Mesenteric fat pad (tissue), 1 donor: ENCODE measurements around the gene SLC25A17. TPM values are rescaled to one million over a fixed set of nuclear protein-coding genes. Genes with fewer than 3 reads are reported as not detected.
A peak's percentile ranks its signal among the peaks of the same experiment; 100 is the strongest.
"Not testable (repeated sequence)": the region's sequence is repeated elsewhere in the genome, so short reads cannot be mapped to it uniquely, and the experiment has no call there.

Source experiments
- DNase-seq: peaks from one replicate; pipeline ENCODE4 v3.0.0-alpha.2; 2020; ENCODE audit warnings: low spot score
- long read RNA-seq: library from polyadenylated mRNA; unstranded; transcript quantifications from one replicate; pipeline ENCODE4 v2.0.0, GENCODE V29; 2020
- total RNA-seq: library from RNA; stranded (reverse); fragmentation: NEBNext Ultra II Directional; extraction: Animal tissue kit (Norgen Biotek cat#: 25700); gene quantifications from one replicate; pipeline ENCODE4 v1.2.1, GENCODE V29; 2021
- donor health status: DM: yes; HTN: yes; CAD: no.

Gene SLC25A17, protein sequence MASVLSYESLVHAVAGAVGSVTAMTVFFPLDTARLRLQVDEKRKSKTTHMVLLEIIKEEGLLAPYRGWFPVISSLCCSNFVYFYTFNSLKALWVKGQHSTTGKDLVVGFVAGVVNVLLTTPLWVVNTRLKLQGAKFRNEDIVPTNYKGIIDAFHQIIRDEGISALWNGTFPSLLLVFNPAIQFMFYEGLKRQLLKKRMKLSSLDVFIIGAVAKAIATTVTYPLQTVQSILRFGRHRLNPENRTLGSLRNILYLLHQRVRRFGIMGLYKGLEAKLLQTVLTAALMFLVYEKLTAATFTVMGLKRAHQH
- 15.0 TPM for total RNA-seq
- long read RNA-seq, transcript SLC25A17-210 (9 exons, 2,262 nt) = major isoform, 36 of 46 reads
- long read RNA-seq, partial matches to known transcripts = 0 of 46 reads
- long read RNA-seq, other reads (novel, unspliced or antisense) = 9 of 46 reads

GRCh38 chr22:40818747-40819598, at the start of gene SLC25A17:
SLC25A17 (minus strand) TSS chr22:40819346; CDS start chr22:40819248, 98 bp downstream.
- DNase-seq = peak; percentile 95

DNA sequence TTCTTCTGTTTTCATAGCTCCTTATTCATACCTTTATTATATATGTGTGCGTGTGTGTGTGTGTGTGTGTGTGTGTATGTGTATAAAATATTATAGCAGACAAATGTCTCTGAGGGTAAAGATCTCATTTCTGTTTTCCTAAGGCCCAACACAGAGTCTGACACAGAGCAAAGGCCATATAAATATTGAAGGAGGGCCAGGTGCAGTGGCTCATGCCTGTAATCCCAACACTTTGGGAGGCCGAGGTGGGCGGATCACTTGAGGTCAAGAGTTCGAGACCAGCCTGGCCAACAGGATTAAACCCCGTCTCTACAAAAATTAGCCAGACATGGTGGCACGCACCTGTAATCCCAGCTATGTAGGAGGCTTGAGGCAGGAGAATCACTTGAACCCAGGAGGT, 49.2 kb upstream of the SLC25A17 start:
- DNase-seq = not testable (repeated sequence)

- DNase-seq = no peak
Measured at GRCh38 chr22:40867109-40867508, 48.0 kb upstream of the SLC25A17 start.

DNA sequence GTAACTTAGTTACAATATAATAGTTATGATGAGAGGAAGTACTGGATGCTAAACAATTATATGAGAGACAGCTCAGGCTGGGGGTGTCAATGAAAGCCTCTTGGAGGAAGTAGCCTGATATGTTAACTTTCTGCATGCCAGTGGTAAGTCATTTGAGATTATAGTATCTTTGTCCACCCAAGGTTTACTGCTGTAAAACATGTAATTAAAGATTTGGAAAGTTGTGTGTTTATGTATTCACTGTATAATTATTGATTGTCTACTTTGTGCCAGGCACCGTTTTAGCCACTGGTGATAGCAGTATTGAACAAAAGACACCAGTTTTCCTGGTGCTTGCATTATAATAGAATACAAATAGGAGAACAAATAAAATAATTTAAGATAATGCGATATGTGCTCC, 43.4 kb upstream of the SLC25A17 start:
- DNase-seq = no peak

DNA sequence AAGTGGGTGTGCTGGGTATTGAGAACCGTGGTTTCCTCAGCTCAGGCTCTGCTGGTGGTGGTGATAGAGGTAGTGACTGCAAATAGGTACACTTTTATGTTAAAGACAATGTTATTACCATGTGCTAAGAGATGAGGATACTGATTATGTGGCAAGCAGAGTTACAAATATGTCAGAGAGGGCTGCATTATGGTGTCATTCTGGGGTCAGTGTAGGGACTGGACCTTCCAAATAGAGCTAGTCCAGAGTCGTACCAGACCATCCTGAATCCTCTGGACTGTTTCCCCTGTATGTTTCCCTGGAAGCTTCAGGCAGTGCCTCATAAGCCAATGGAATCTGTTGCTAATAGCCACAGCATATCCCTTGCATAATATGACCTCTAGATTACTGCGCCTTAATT, 42.9 kb upstream of the SLC25A17 start, which contains the start of gene DNAJB7:
TSS of gene DNAJB7 (minus strand) at position 101 of the 400 bp plus-strand sequence. CDS start 119 bp downstream, outside the sequence.
- no peak for DNase-seq

- DNase-seq = no peak
Measured at GRCh38 chr22:40857309-40857855, 38.2 kb upstream of the SLC25A17 start.

GRCh38 chr22:40856513-40857308, 37.6 kb upstream of the SLC25A17 start, which contains the start of the genes ST13 and XPNPEP3:
ST13 (minus strand) TSS chr22:40856639; CDS start chr22:40856540, 99 bp downstream.
XPNPEP3 (plus strand) TSS chr22:40857148; CDS start chr22:40857182, 34 bp downstream.
- peak; percentile 99 for DNase-seq

GRCh38 chr22:40855979-40856512, 36.9 kb upstream of the SLC25A17 start:
- DNase-seq = no peak

GRCh38 chr22:40855071-40855978, 36.2 kb upstream of the SLC25A17 start:
- DNase-seq = no peak

- DNase-seq = no peak
Measured at GRCh38 chr22:40853961-40854360, 34.8 kb upstream of the SLC25A17 start.

DNA sequence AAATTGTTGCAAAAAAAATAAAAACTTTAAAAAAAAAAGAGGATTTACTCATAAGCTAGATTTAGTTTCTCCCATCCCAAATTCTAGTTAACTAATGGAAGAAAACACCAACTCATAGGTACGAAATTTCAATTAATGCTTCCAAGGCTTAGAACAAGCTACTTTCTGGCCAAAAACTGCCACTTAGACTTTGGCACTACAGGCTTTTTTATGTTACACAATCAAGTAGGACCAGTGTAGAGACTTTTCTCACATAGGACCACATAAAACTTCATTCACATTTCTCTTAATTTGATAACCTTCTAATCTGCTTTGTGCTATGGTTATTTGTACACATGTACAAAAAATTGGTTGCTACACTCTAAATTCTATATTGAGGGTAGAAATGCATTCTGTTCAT, 34.2 kb upstream of the SLC25A17 start:
- DNase-seq = no peak

DNA sequence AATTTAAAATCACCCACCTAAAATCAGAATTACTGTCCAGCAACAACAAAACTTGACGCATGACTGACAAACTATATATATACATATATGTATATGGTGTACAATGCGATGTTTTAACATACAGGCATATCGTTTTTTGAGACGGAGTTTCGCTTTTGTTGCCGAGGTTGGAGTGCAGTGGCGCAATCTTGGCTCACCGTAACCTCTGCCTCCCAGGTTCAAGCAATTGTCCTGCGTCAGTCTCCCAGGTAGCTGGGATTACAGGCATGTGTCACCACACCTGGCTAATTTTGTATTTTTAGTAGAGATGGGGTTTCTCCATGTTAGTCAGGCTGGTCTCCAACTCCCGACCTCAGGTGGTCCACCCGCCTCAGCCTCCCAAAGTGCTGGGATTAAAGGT, 26.7 kb upstream of the SLC25A17 start:
- not testable (repeated sequence) for DNase-seq

GRCh38 chr22:40844951-40845350, 25.8 kb upstream of the SLC25A17 start:
- no peak for DNase-seq

- no peak for DNase-seq
Measured at GRCh38 chr22:40838486-40838885, 19.3 kb upstream of the SLC25A17 start.

- no peak for DNase-seq
Measured at GRCh38 chr22:40834619-40835018, 15.5 kb upstream of the SLC25A17 start.

DNA sequence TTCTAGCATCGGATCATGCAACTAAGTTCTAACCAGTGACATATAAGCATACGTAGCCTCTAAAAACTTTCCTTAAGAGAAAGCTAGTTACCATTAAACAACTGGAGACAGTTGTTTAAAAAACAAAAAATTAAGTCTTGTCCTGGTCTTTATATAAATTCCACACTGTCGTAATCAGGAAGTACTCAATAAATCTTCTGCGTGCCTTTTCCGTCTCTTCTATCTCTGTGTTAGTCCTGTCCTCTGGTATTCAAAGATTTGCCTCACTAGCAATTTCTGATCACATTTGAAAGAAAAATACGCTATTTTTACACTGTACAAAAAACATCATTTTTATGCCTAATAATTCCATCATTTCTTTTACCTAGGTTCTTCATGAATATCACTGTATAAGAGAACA, 10.0 kb upstream of the SLC25A17 start:
- no peak for DNase-seq

GRCh38 chr22:40826984-40827741, 8.0 kb upstream of the SLC25A17 start:
- DNase-seq = no peak

DNA sequence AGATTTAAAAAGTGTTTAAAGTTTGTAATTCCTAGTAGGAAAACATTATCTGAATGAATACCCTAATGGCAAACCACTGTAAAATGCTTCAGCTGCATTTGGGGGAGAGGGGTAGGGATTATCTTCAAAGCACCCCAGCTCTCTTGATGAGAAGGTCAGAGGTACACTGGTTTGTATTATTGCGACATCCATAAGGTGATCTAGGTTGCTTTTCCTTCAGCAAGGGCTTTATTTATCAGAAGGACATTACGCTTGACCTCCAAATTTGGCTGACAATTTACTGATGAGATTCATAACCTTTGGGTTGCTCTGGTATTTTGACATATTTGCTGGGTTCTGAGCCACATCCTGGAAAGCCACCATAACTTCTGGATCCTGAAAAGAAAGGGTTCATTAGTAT, 7.1 kb upstream of the SLC25A17 start:
- not testable (repeated sequence) for DNase-seq

DNA sequence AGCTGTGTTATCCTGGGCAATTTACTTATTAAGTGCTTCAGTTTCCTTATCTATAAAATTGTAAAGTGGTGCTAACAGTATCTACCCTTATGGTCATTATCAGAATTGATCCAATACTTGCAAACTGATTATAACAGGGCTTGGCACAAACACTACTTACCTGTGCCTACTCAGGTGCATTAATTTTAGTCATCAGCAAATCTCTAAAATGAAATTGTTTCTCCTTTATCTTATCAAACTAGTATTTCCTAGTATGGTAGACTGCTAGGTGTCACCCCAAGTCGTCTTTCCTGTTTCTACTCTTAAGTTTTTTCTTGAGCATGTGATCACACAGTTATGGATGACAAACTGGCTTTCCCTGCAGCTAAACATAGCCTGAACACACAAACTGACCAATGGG, 4.3 kb upstream of the SLC25A17 start:
- DNase-seq = no peak
